PFSK-1 (cell line): ENCODE data around the gene RNF39.

ENCODE experiments used
- POLR2AphosphoS5 ChIP-seq: IDR thresholded peaks from 2 replicates; pipeline ENCODE4 v1.6.1; 2012; ENCODE audit warnings: low read depth, mild to moderate bottlenecking, control low read depth, low read length, moderate library complexity
- REST ChIP-seq, 2 experiments: IDR thresholded peaks; 2 replicates each; pipeline versions ENCODE4 v1.6.1 to v1.8.0; 2011 to 2012; ENCODE audit warnings: low read depth in 2 of 2, low read length in 2 of 2, control low read depth in 1 of 2, inconsistent platforms in 1 of 2, mild to moderate bottlenecking in 1 of 2, moderate library complexity in 1 of 2; ENCODE audit not compliant: insufficient read depth in 1 of 2

GRCh38 chr6:30074331-30075093, 1.1 kb downstream of the RNF39 start:
- TF ChIP-seq REST (IDR thresholded peaks at IDR 0.05; ENCODE audit: insufficient read depth in 1 of 2, low read depth in 2 of 2, low read length in 2 of 2) (no peak), POLR2AphosphoS5 (no peak)
